OCI-LY7 (cell line): ENCODE measurements around the gene PLEK. TPM values are rescaled to one million over a fixed set of nuclear protein-coding genes. Genes with fewer than 3 reads are reported as not detected.

ENCODE experiments used
- BruUV-seq: library from RNA; stranded (reverse); fragments of 400-500 nt; replicated peaks from 2 replicates; lab custom pipeline; 2021; lab: Mats Ljungman, UMichigan
- CTCF ChIA-PET: fragments of 300-600 bp; sonication (Branson Sonifier 250); formaldehyde crosslinking; loops from one replicate; lab custom pipeline; 2022; ENCODE audit warnings: antibody characterized with exemption; ENCODE audit not compliant: unreplicated experiment; lab: Charles Lee
- POLR2A ChIA-PET: fragments of 300-600 bp; sonication (Branson Sonifier 250); formaldehyde crosslinking; loops from one replicate; lab custom pipeline; 2022; ENCODE audit warnings: antibody characterized with exemption; lab: Charles Lee
- DNase-seq: peaks from one replicate; pipeline ENCODE4 v3.0.0-alpha.2; 2015; ENCODE audit warnings: low spot score
- H2AFZ ChIP-seq: fragments of 200-600 bp; sonication (generic), shearing (Covaris generic); 2 replicates; pipeline ENCODE4 v1.6.1; 2014; ENCODE audit warnings: mild to moderate bottlenecking, antibody characterized with exemption, low read length, moderate library complexity
- H3K27ac ChIP-seq: fragments of 200-600 bp; sonication (generic); 2 replicates; pipeline ENCODE4 v1.5.1; 2014; ENCODE audit warnings: mixed run types, low read depth, mild to moderate bottlenecking, moderate library complexity, low read length, inconsistent platforms; ENCODE audit not compliant: poor library complexity, severe bottlenecking
- H3K36me3 ChIP-seq: fragments of 200-600 bp; sonication (generic); 2 replicates; pipeline ENCODE4 v1.6.1; 2014; ENCODE audit warnings: mild to moderate bottlenecking, antibody characterized with exemption, low read length, moderate library complexity, mixed read lengths; ENCODE audit not compliant: insufficient read depth
- H3K4me1 ChIP-seq: fragments of 200-600 bp; sonication (generic); 2 replicates; pipeline ENCODE4 v1.5.1; 2014; ENCODE audit warnings: mild to moderate bottlenecking, low read length; ENCODE audit not compliant: insufficient read depth, poor library complexity, severe bottlenecking
- H3K4me2 ChIP-seq: fragments of 200-600 bp; sonication (generic); 2 replicates; pipeline ENCODE4 v1.6.1; 2014; ENCODE audit warnings: mild to moderate bottlenecking, low read length
- H3K4me3 ChIP-seq: fragments of 200-600 bp; sonication (generic); 2 replicates; pipeline ENCODE4 v1.5.1; 2014; ENCODE audit warnings: mild to moderate bottlenecking, low read depth, low read length; ENCODE audit not compliant: poor library complexity, severe bottlenecking
- H3K79me2 ChIP-seq: fragments of 200-600 bp; sonication (generic); 2 replicates; pipeline ENCODE4 v1.6.1; 2016; ENCODE audit warnings: low read depth, mild to moderate bottlenecking, low read length, moderate library complexity, mixed read lengths; ENCODE audit not compliant: insufficient read depth
- H3K9me2 ChIP-seq: fragments of 200-600 bp; sonication (generic); 2 replicates; pipeline ENCODE4 v1.6.1; 2016; ENCODE audit warnings: mild to moderate bottlenecking, low read length, mixed read lengths; ENCODE audit not compliant: insufficient read depth
- H3K9me3 ChIP-seq: fragments of 200-600 bp; sonication (generic); 2 replicates; pipeline ENCODE4 v1.6.1; 2014; ENCODE audit warnings: mild to moderate bottlenecking, mixed run types, low read length, mixed read lengths
- H4K20me1 ChIP-seq: fragments of 200-600 bp; sonication (generic); 2 replicates; pipeline ENCODE4 v1.6.1; 2014; ENCODE audit warnings: mild to moderate bottlenecking, antibody characterized with exemption, low read length, moderate library complexity, mixed read lengths; ENCODE audit not compliant: insufficient read depth
- CTCF ChIP-seq: fragments of 200-600 bp; sonication (generic); conservative IDR thresholded peaks from 2 replicates; pipeline ENCODE4 v1.5.1; 2014; ENCODE audit warnings: mild to moderate bottlenecking, antibody characterized with exemption, low read length, moderate library complexity, mixed read lengths
- EZH2phosphoT487 ChIP-seq: fragments of 200-600 bp; sonication (generic); IDR thresholded peaks from 2 replicates; pipeline ENCODE4 v1.6.1; 2018; ENCODE audit warnings: low read depth, borderline replicate concordance, mild to moderate bottlenecking, mixed run types, antibody characterized with exemption, low read length, moderate library complexity, mixed read lengths
- intact Hi-C: fragments of 100-400 bp; cut with micrococcal nuclease; formaldehyde crosslinking; loops from one replicate; pipeline ENCODE4 v1.10.0; 2022; ENCODE audit not compliant: unreplicated experiment
- total RNA-seq, 2 experiments: library from RNA; depleted of rRNA in 1 of 2; stranded (reverse); fragments of >200 nt in 1 of 2; shearing (Covaris generic) in 1 of 2; gene quantifications; 2 replicates each; pipeline ENCODE4 v1.2.3, GENCODE V29; 2014 to 2022

PLEK gene
- total RNA-seq, 2 experiments from 2014 or later, result 20.8 to 80.6 TPM

GRCh38 chr2:68438455-68439303, 73.6 kb downstream of the PLEK start:
- Histone ChIP-seq H3K9me3 (peaks cover 6% of the 10 kb centered on the region; the same call in 1 of the 2 replicates), H2AFZ (peak overlapping the region; percentile 76; the same call in 1 of the 2 replicates), H3K36me3 (no peaks in the 10 kb centered on the region; the same call in 1 of the 2 replicates), H3K9me2 (no peaks in the 10 kb centered on the region), H3K79me2 (no peaks in the 10 kb centered on the region), H3K4me3 (no peak overlapping the region), H3K4me1 (peaks cover 67% of the 10 kb centered on the region), H4K20me1 (no peaks in the 10 kb centered on the region), H3K27ac (peak overlapping the region; percentile 15), H3K4me2 (peak overlapping the region; percentile 45)
- BruUV-seq, result no TSS peak
- ChIA-PET POLR2A (interaction anchor here (0.6 to 4.5 kb wide), 8 partner anchors 10 to 1085 kb away, joined by 3 to 39 read pairs (median 4); no protein-coding TSS in a partner anchor), CTCF (interaction anchor here (0.9 kb wide), 1 partner anchor 10 kb away, joined by 3 read pairs; no protein-coding TSS in a partner anchor)
- no peak for DNase-seq
- intact Hi-C loops, result no loop called here
- TF ChIP-seq EZH2phosphoT487 (no peak), CTCF (no peak)

- POLR2A ChIA-PET, result interaction anchor here (0.5 to 4.5 kb wide), 14 partner anchors 13 to 195 kb away, joined by 3 to 39 read pairs (median 4); partner anchors contain the start of gene PLEK
- intact Hi-C loops, result loop anchor here (1.0 to 10.0 kb wide), 9 partner anchors 30 to 319 kb away; partner anchors contain the start of genes PNO1 and PPP3R1
- H2AFZ ChIP-seq, result peak overlapping the region; percentile 82
These were observed 76.3 kb downstream of the PLEK start for GRCh38 chr2:68441179-68441993.

More at GRCh38 chr2:68441179-68441993, 76.3 kb downstream of the PLEK start:
- peak overlapping the region; percentile 74 for H3K27ac ChIP-seq
- no peaks in the 10 kb centered on the region for H3K9me2 ChIP-seq
- no peaks in the 10 kb centered on the region for H4K20me1 ChIP-seq
- H3K4me1 ChIP-seq, result peaks cover 50% of the 10 kb centered on the region
- CTCF ChIA-PET, result interaction anchor here (0.7 to 1.6 kb wide), 6 partner anchors 12 to 150 kb away, joined by 3 to 4 read pairs (median 3); no protein-coding TSS in a partner anchor
- no peaks in the 10 kb centered on the region for H3K79me2 ChIP-seq
- peak; percentile 99 for DNase-seq
- peak overlapping the region; percentile 71 for H3K4me2 ChIP-seq
- peak overlapping the region; percentile 40 for H3K4me3 ChIP-seq
- BruUV-seq, result no TSS peak
- H3K9me3 ChIP-seq, result no peaks in the 10 kb centered on the region
- no peaks in the 10 kb centered on the region for H3K36me3 ChIP-seq
- TF ChIP-seq CTCF, result peak; percentile 98
- no peak for TF ChIP-seq EZH2phosphoT487
